Mesenteric fat pad (tissue), 1 donor: ENCODE data around the gene NALCN. TPM values are rescaled to one million over a fixed set of nuclear protein-coding genes. Genes with fewer than 3 reads are reported as not detected.

ENCODE experiments used
- DNase-seq: peaks from one replicate; pipeline ENCODE4 v3.0.0-alpha.2; 2020; ENCODE audit warnings: low spot score
- total RNA-seq: library from RNA; stranded (reverse); fragmentation: NEBNext Ultra II Directional; extraction: Animal tissue kit (Norgen Biotek cat#: 25700); gene quantifications from one replicate; pipeline ENCODE4 v1.2.1, GENCODE V29; 2021
- donor health status: DM: yes; HTN: yes; CAD: no.

Gene NALCN
- total RNA-seq, 1 donor from 2014 or later = 0.19 TPM

GRCh38 chr13:101036546-101036945 lies 379.8 kb downstream of the NALCN start:
- no peak for DNase-seq

GRCh38 chr13:101035119-101035620 lies 381.1 kb downstream of the NALCN start:
- DNase-seq = no peak

GRCh38 chr13:101026736-101027398 lies 389.4 kb downstream of the NALCN start:
- DNase-seq = no peak

GRCh38 chr13:101026328-101026727 lies 390.0 kb downstream of the NALCN start:
- no peak for DNase-seq

GRCh38 chr13:101025925-101026324 lies 390.4 kb downstream of the NALCN start:
- DNase-seq = no peak

GRCh38 chr13:101025519-101025918 lies 390.8 kb downstream of the NALCN start:
- no peak for DNase-seq

GRCh38 chr13:101019126-101019525 lies 397.2 kb downstream of the NALCN start:
- DNase-seq = no peak

- DNase-seq = no peak
Observed at GRCh38 chr13:101018720-101019119, 397.6 kb downstream of the NALCN start.

GRCh38 chr13:101017123-101017872 lies 399.0 kb downstream of the NALCN start:
- DNase-seq = no peak

GRCh38 chr13:101016475-101016874 lies 399.8 kb downstream of the NALCN start:
- no peak for DNase-seq

GRCh38 chr13:101013245-101013644 lies 403.1 kb downstream of the NALCN start:
- no peak for DNase-seq

- no peak for DNase-seq
Observed at GRCh38 chr13:101010100-101010499, 406.2 kb downstream of the NALCN start.

- no peak for DNase-seq
Observed at GRCh38 chr13:101007245-101007644, 409.1 kb downstream of the NALCN start.

Other genes with a start within 250 kb of the NALCN start
- gene ITGBL1, start 36.2 kb upstream of the NALCN start, total RNA-seq = 5.1 TPM